Adipocyte (in vitro differentiated cells): ENCODE measurements around the gene BCAR1.

ENCODE experiments used
- DNase-seq: peaks from one replicate; pipeline ENCODE4 v3.0.0-alpha.2; 2015; ENCODE audit warnings: low read depth
- H3K27me3 ChIP-seq: replicated peaks from 2 replicates; pipeline ENCODE4 v1.7.0; 2013; ENCODE audit warnings: mild to moderate bottlenecking, low read length, moderate library complexity; ENCODE audit not compliant: control insufficient read depth, insufficient read depth
- H3K36me3 ChIP-seq: 2 replicates; pipeline ENCODE4 v1.7.0; 2013; ENCODE audit warnings: low read length, mild to moderate bottlenecking, moderate library complexity; ENCODE audit not compliant: control insufficient read depth, insufficient read depth, severe bottlenecking
- H3K4me1 ChIP-seq: 2 replicates; pipeline ENCODE4 v1.7.0; 2013; ENCODE audit warnings: mild to moderate bottlenecking, low read length, moderate library complexity; ENCODE audit not compliant: control insufficient read depth, insufficient read depth
- H3K4me3 ChIP-seq: 2 replicates; pipeline ENCODE4 v1.7.0; 2013; ENCODE audit warnings: mild to moderate bottlenecking, low read length, moderate library complexity
- H3K9ac ChIP-seq: 2 replicates; pipeline ENCODE4 v1.7.0; 2013; ENCODE audit warnings: mild to moderate bottlenecking, low read length, moderate library complexity
- H3K9me3 ChIP-seq: 2 replicates; pipeline ENCODE4 v1.7.0; 2013; ENCODE audit warnings: mild to moderate bottlenecking, low read length, moderate library complexity; ENCODE audit not compliant: control insufficient read depth

The BCAR1 gene

DNA sequence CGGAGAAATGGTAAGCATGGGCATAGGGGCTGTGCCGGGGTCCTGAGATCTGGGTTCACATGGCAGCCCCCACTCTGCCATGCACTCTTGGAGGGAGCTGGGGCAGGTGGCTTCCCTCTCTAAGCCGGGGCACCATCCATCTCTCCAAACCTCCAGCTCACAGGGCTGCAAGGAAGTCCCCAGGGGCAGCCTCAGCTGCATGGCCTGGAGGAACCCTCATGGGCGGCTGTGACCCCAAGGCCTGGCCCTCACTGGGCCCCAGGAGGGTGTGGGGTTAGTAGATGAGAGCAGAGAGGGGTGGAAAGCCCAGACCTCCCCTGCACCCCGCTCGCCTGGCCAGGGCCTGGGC is 47.0 kb downstream of the BCAR1 start:
- no peaks in the 10 kb centered on the region for H3K4me1 ChIP-seq
- DNase-seq: no peak
- no peak overlapping the region for H3K4me3 ChIP-seq
- H3K36me3 ChIP-seq: no peaks in the 10 kb centered on the region
- no peaks in the 10 kb centered on the region for H3K9me3 ChIP-seq
- no peak overlapping the region for H3K9ac ChIP-seq
- no peaks in the 10 kb centered on the region for H3K27me3 ChIP-seq

DNA sequence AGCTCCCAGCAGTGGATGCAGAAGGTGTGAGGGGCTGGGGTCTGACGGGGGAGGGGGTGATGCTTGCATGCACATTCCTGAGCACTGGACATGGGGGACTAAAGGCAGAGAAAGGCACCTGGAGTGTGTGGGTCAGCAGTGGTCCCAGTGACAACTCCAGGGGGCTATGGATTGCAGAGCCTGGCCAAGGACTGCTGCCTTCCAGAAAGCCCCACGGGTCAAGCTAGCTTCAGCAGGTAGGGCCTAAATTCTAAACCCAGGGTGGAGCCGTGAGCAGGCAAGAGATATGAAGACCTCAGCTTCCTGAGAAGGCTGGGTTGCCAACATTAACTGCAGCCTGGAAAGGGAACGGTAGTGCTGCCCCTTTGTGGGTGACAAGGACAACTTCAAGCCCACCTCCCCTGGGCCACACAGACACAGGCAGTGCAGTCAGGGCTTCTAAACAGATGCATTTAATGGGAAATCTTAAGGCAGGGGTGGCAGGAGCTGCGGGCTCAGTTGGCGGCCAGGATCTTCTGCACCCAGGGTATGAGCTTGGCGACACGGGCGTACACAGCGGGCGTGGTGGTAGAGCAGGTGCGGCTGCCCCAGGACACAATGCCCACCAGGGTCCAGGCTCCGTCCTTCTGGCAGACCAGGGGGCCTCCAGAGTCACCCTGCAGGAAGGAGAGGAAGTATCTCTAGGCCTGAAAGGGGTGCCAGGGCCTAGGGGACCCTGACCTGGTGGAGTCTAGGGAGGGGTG is 47.6 kb downstream of the BCAR1 start:
- Histone ChIP-seq H3K36me3 (no peaks in the 10 kb centered on the region), H3K9ac (no peak overlapping the region), H3K4me3 (no peak overlapping the region), H3K27me3 (no peaks in the 10 kb centered on the region), H3K9me3 (no peaks in the 10 kb centered on the region), H3K4me1 (no peaks in the 10 kb centered on the region)
- DNase-seq: no peak

DNA sequence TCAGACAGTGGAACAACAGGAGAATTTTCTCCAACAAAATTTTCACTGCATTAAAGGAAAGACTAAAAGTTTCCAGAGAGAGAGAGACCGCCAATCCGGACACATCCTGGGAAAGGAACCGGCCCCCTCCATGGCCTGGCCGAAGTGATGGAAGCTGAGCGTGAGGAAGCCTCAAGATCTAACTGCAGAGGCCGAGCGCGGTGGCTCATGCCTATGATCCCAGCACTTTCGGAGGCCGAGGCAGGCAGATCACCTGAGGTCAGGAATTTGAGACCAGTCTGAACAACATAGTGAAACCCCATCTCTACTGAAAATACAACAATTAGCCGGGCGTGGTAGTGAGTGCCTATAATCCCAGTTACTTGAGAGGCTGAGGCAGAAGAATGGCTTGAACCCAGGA is 48.3 kb downstream of the BCAR1 start:
- no peaks in the 10 kb centered on the region for H3K9me3 ChIP-seq
- H3K27me3 ChIP-seq: no peaks in the 10 kb centered on the region
- H3K36me3 ChIP-seq: no peaks in the 10 kb centered on the region
- no peak overlapping the region for H3K4me3 ChIP-seq
- peaks cover 4% of the 10 kb centered on the region for H3K4me1 ChIP-seq
- H3K9ac ChIP-seq: no peak overlapping the region
- no peak for DNase-seq

DNA sequence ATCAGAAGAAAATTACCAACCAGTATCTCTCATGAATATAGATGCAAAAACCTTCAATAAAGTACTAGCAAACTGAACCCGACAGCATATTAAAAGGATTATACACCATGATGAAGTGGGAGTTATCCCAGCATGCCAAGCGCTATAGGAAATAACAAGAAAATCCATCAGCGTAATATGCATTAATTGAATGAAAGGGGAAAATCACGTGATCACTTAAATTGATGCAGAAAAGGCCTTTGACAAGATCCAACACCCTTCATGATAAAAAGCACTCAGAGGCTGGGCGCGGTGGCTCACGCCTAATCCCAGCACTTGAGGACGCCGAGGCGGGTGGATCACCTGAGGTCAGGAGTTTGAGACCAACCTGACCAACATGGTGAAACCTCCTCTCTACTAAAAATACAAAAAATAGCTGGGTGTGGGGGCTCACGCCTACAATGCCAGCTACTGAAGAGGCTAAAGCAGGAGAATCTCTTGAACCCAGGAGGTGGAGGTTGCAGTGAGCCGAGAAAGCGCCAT is 49.3 kb downstream of the BCAR1 start:
- Histone ChIP-seq H3K27me3 (peaks cover 3% of the 10 kb centered on the region), H3K4me3 (no peak overlapping the region), H3K9me3 (no peaks in the 10 kb centered on the region), H3K9ac (no peak overlapping the region), H3K36me3 (no peaks in the 10 kb centered on the region), H3K4me1 (peaks cover 5% of the 10 kb centered on the region)
- DNase-seq: no peak

DNA sequence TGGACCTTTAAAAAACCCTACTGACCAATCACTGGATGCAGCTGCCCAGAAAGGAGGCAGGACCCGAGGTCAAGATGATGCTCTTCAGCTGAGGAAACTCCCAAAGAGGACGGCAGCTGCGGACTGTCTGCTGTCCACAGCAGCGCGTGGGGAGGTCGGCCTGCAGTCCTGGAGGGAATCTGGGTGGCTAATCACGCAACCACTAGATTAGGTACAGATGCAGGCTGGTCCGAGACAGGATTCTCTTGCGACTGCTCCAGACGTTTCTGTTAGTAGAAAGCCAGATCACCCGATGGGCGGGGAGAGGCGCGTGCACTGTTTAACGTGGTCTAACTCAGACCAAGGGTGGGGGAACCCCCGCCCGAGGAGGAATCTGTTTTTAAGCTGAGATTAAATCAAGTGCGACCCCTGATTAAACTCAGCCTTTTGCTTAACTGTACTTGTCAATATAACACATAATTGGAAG is 53.3 kb downstream of the BCAR1 start:
- Histone ChIP-seq H3K9ac (peak overlapping the region; percentile 33), H3K36me3 (no peaks in the 10 kb centered on the region), H3K4me1 (peaks cover 5% of the 10 kb centered on the region), H3K4me3 (peak overlapping the region; percentile 55), H3K9me3 (peaks cover 17% of the 10 kb centered on the region), H3K27me3 (peaks cover 17% of the 10 kb centered on the region)
- peak; percentile 77 for DNase-seq

DNA sequence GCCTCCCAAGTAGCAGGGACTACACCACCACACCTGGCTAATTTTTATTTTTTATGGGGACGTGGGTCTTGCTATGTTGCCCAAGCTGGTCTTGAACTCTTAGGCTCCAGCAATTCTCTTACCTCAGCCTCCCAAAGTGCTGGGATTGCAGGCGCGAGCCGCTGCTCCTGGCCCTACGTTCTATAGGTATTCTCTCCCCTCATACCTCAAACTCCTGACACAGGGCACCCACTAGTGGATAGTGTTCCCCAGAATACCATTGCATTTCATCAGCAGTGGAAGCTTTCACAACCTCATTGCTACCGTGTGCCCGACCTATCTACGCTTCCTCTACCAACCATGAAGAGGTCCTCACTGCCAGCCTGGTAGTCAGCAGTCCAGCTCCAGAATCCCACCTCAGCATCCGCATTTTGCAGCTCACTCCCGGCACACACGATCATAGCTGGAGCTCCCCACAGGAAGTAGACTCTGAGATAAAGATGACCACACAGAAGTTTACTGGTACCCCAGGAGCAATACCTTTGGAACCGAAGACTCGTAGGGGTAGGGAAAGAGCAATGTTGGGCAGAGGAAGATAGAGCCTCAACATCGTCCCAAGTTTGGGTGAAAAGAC is 53.8 kb downstream of the BCAR1 start:
- H3K9me3 ChIP-seq: peaks cover 22% of the 10 kb centered on the region
- no peak overlapping the region for H3K9ac ChIP-seq

DNA sequence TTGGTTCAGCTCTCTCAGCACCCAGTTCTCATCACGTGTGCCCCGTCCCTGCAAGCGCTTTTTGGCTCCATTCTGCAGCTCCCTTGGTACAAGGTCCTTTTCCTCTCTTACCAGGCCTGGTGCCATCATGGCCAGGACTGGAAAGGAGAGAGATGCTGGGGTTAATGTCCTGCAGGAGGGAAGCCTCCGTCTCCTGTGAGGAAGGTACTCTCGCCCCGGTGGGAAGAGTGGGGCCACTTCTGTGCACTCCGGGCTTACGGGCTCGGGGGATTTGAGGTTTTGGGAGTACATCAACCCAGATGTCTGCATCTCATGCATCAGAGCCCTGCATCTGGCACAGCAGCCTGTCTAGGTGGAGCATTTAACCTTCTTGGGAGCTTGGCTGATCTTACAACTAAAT is 54.6 kb downstream of the BCAR1 start:
- no peaks in the 10 kb centered on the region for H3K36me3 ChIP-seq
- H3K9ac ChIP-seq: no peak overlapping the region
- no peak for DNase-seq
- H3K4me1 ChIP-seq: peaks cover 5% of the 10 kb centered on the region
- peaks cover 23% of the 10 kb centered on the region for H3K27me3 ChIP-seq
- H3K4me3 ChIP-seq: no peak overlapping the region
- H3K9me3 ChIP-seq: peaks cover 23% of the 10 kb centered on the region

More for the DNA sequence above, 53.8 kb downstream of the BCAR1 start:
- no peak for DNase-seq
- no peaks in the 10 kb centered on the region for H3K36me3 ChIP-seq
- peaks cover 5% of the 10 kb centered on the region for H3K4me1 ChIP-seq
- peaks cover 19% of the 10 kb centered on the region for H3K27me3 ChIP-seq
- H3K4me3 ChIP-seq: peak overlapping the region; percentile 55

DNA sequence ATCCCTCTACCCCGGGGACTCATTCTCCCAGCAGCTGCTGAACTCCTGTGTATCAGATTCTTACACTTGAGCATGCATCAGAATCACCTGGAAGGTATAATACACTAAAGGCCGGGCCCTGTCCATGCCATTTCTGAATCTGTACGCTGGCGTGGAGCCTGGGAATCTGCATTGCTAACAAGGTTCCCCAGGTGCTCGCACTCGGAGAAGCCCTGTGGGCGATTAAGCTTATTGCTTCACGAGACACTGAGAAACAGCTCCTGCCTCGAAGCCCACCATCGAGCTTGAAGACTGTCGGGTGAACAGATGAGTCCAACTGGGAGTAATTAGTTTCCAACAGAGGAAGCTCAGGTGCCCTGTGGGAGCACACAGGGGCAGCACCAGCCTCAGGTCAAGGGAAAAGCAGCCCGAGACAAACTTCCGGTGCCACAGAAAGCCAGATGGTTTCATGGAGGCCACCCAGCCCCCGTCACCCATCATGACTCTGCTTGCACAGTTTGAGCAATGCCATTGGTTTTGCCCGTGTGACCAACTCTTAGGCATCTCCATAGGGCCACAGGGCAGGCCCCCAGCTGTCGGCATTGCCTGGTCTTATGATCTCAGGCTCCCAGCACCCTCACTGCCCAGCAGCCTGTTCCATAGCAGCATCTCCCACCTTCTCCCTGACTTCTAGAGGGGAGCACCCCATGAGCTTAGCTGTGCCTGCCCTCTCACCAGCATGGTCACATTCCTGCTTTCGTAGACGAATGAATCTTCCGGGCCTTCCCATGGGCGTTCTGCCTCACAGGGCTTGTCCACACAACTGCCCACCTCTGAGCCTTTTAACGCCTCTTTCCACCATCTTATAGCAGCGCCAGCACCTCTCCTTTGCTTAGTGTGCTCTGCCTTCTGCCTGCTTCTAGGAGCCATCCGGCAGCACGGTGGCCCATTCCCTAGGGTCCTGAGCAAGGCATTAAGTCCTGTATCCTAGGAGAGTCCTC is 55.3 kb downstream of the BCAR1 start:
- DNase-seq: no peak
- Histone ChIP-seq H3K27me3 (peaks cover 29% of the 10 kb centered on the region), H3K9me3 (peaks cover 23% of the 10 kb centered on the region), H3K36me3 (no peaks in the 10 kb centered on the region), H3K4me1 (peaks cover 5% of the 10 kb centered on the region), H3K4me3 (no peak overlapping the region), H3K9ac (no peak overlapping the region)

DNA sequence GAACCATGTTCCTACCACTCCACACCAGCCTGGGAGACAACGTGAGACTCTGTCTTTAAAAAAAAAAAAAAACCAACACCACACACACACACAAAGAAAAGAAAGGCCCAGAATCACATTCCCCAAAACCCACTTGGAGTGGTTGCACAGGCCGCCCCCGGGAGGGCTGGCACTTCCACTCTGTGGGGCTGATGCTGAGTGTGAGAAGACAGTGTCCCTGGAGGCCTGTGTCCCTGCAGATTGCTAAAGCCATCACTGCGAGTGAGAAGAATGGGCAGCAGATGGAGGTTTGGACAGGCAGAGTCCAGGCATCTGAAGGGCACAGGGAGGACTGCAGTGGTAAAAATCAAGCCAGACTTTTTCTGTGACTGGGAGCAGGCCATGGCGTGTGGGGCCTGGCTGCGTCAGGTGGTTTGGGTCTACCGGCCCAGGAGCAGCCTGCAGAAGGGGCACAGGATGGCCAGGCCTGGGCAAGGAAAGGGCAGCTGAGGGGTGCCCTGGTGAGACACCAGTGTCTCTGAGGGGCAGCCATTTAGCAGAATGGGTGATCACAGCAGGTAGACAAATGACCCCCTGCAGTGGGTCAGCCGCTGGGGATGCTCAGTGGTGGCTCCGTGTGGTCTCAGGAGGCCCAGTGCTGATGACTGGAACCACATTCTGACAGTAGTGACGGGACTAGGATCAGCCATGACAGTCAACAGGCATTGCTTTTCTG is 57.5 kb downstream of the BCAR1 start:
- Histone ChIP-seq H3K27me3 (peaks cover 30% of the 10 kb centered on the region), H3K9me3 (peaks cover 23% of the 10 kb centered on the region), H3K36me3 (no peaks in the 10 kb centered on the region), H3K9ac (no peak overlapping the region), H3K4me3 (no peak overlapping the region), H3K4me1 (peaks cover 5% of the 10 kb centered on the region)
- DNase-seq: no peak

DNA sequence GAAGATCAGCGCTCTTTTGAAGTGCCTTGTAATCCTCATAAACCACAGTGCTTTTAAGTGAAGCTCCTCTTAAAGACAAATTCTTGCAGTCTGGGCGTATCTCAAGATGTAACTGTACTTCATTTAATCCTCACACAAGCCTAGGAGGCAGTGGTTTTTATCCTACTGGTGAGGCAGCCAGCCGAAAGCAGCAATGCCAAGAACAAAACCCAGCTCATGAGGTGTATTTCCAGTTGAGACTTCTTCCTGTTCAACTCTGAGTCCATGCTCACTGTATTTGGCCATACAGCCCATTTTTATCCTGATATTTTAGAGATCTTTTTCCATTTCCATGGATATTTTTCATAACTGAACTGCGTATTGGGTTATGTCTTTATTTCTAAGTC is 58.2 kb downstream of the BCAR1 start:
- Histone ChIP-seq H3K9me3 (peaks cover 23% of the 10 kb centered on the region), H3K36me3 (no peaks in the 10 kb centered on the region), H3K4me1 (peaks cover 3% of the 10 kb centered on the region), H3K9ac (no peak overlapping the region), H3K4me3 (no peak overlapping the region), H3K27me3 (peaks cover 34% of the 10 kb centered on the region)
- DNase-seq: no peak
